Right atrium auricular region (tissue), 2 donors: ENCODE data around the gene TSC22D2. TPM values are rescaled to one million over a fixed set of nuclear protein-coding genes. Genes with fewer than 3 reads are reported as not detected.

Experiments
- DNase-seq: peaks from one replicate; pipeline ENCODE4 v3.0.0-alpha.2; 2019; ENCODE audit warnings: low spot score
- H3K27ac ChIP-seq, 2 donors: fragments of 200-600 bp; sonication (generic); 1 replicate in 1 of 2; 2 replicates in 1 of 2; pipeline ENCODE4 v1.5.1; 2016 to 2019
- H3K27me3 ChIP-seq, 2 donors: fragments of 200-600 bp; sonication (generic); one replicate each; pipeline versions ENCODE4 v1.5.1 to v1.6.0; 2017 to 2019
- H3K36me3 ChIP-seq: fragments of 200-600 bp; sonication (generic); one replicate; pipeline ENCODE4 v1.5.1; 2016
- H3K4me1 ChIP-seq, 2 donors: fragments of 200-600 bp; sonication (generic); one replicate each; pipeline versions ENCODE4 v1.5.1 to v1.6.0; 2017 to 2019
- H3K4me3 ChIP-seq, 2 donors: fragments of 200-600 bp; sonication (generic); 1 replicate in 1 of 2; 2 replicates in 1 of 2; pipeline ENCODE4 v1.5.1; 2017 to 2019; ENCODE audit warnings: mild to moderate bottlenecking in 1 of 2, moderate library complexity in 1 of 2
- H3K9me3 ChIP-seq, 2 donors: fragments of 200-600 bp; sonication (generic); one replicate each; pipeline ENCODE4 v1.5.1; 2019
- CTCF ChIP-seq, 2 donors: fragments of 200-600 bp; sonication (generic); IDR thresholded peaks; one replicate each; pipeline ENCODE4 v1.5.1; 2019; ENCODE audit warnings: antibody characterized with exemption in 2 of 2
- total RNA-seq, 2 donors: library from RNA; depleted of rRNA; stranded (reverse); fragments of >200 nt; gene quantifications; one replicate each; pipeline ENCODE4 v1.1.0, GENCODE V29; 2016

Gene TSC22D2
- total RNA-seq, 2 donors from 2014 or later = 18.1 to 23.5 TPM

GRCh38 chr3:150511122-150511821 lies 103.2 kb downstream of the TSC22D2 start:
- H3K9me3 ChIP-seq = no peaks in the 10 kb centered on the region
- H3K4me3 ChIP-seq = no peak overlapping the region
- no peak overlapping the region for H3K27ac ChIP-seq
- TF ChIP-seq CTCF (IDR thresholded peaks at IDR 0.05) = no peak
- DNase-seq = no peak
- H3K27me3 ChIP-seq = no peaks in the 10 kb centered on the region
- no peaks in the 10 kb centered on the region for H3K36me3 ChIP-seq
- no peaks in the 10 kb centered on the region for H3K4me1 ChIP-seq

GRCh38 chr3:150515210-150515609 lies 107.1 kb downstream of the TSC22D2 start:
- H3K27me3 ChIP-seq = no peaks in the 10 kb centered on the region
- no peak for DNase-seq

More at GRCh38 chr3:150515210-150515609, 107.1 kb downstream of the TSC22D2 start:
- Histone ChIP-seq H3K4me1 (no peaks in the 10 kb centered on the region), H3K27ac (no peak overlapping the region), H3K4me3 (no peak overlapping the region), H3K36me3 (no peaks in the 10 kb centered on the region), H3K9me3 (no peaks in the 10 kb centered on the region)
- no peak for TF ChIP-seq CTCF (IDR thresholded peaks at IDR 0.05)

Other genes with a start within 250 kb of the TSC22D2 start
- 100 to 1,000 TPM in 1 of 2 donors, 10 to 100 TPM in 1; 96.8 to 102 TPM for gene SERP1, start 138.2 kb downstream of the TSC22D2 start, total RNA-seq
- gene EIF2A, start 138.5 kb downstream of the TSC22D2 start, total RNA-seq = 100 to 1,000 TPM in 1 of 2 donors, 10 to 100 TPM in 1; 86.7 to 112 TPM
- 100 to 1,000 TPM in 1 of 2 donors, 10 to 100 TPM in 1; 73.6 to 137 TPM for gene SELENOT, start 195.0 kb downstream of the TSC22D2 start, total RNA-seq